K562 (cell line): ENCODE results near the gene IARS1. TPM values are rescaled to one million over a fixed set of nuclear protein-coding genes. Genes with fewer than 3 reads are reported as not detected.
A peak's percentile ranks its signal among the peaks of the same experiment; 100 is the strongest.

Experiments used
- BRD9 ChIP-seq: fragments of 450-650 bp; IDR thresholded peaks from 2 replicates; pipeline ENCODE4 v1.6.1; 2018; ENCODE audit warnings: low read depth; ENCODE audit not compliant: partially characterized antibody
- CBX8 ChIP-seq: fragments of 200-600 bp; sonication (generic); IDR thresholded peaks from 2 replicates; pipeline ENCODE4 v1.6.1; 2012; ENCODE audit warnings: borderline replicate concordance, mixed run types, low read depth, mild to moderate bottlenecking, moderate library complexity, mixed read lengths, low read length, control low read depth, inconsistent platforms; ENCODE audit not compliant: poor library complexity, severe bottlenecking; ENCODE audit errors: extremely low read depth
- CHD4 ChIP-seq: fragments of 200-600 bp; sonication (generic); IDR thresholded peaks from 3 replicates; pipeline ENCODE4 v1.6.1; 2012; ENCODE audit warnings: low read depth, mild to moderate bottlenecking, mixed read lengths, low read length, inconsistent platforms; ENCODE audit not compliant: insufficient read depth, insufficient replicate concordance, poor library complexity, severe bottlenecking
- ELF2 ChIP-seq: fragments of 250-450 bp; sonication (Bioruptor Pico); IDR thresholded peaks from 2 replicates; pipeline ENCODE4 v1.5.0; 2021; ENCODE audit warnings: mild to moderate bottlenecking
- ETS1 ChIP-seq: conservative IDR thresholded peaks from 2 replicates; pipeline ENCODE4 v1.6.1; 2011; ENCODE audit warnings: low read depth, mild to moderate bottlenecking, low read length; ENCODE audit not compliant: control insufficient read depth
- EZH2 ChIP-seq: IDR thresholded peaks from 2 replicates; pipeline ENCODE4 v1.6.1; 2012; ENCODE audit warnings: low read depth, mild to moderate bottlenecking, inconsistent platforms, low read length, borderline replicate concordance
- FOXJ2 ChIP-seq: fragments of 200-800 bp; sonication (Bioruptor generic); IDR thresholded peaks from 2 replicates; pipeline ENCODE4 v1.6.1; 2016; ENCODE audit warnings: missing genetic modification characterization, missing compliant biosample characterization
- FUS ChIP-seq: fragments of 200-400 bp; formaldehyde crosslinking; optimal IDR thresholded peaks from 2 replicates; pipeline ENCODE3; 2017; ENCODE audit warnings: low read depth, low read length
- KHSRP ChIP-seq: fragments of 450-650 bp; IDR thresholded peaks from 2 replicates; pipeline ENCODE4 v1.6.1; 2017
- MCM2 ChIP-seq: fragments of 450-650 bp; IDR thresholded peaks from 2 replicates; pipeline ENCODE4 v1.6.1; 2017; ENCODE audit warnings: low read depth, mild to moderate bottlenecking
- NUFIP1 ChIP-seq: fragments of 450-650 bp; IDR thresholded peaks from 2 replicates; pipeline ENCODE4 v1.6.1; 2018; ENCODE audit not compliant: partially characterized antibody
- PCBP1 ChIP-seq: fragments of 200-400 bp; formaldehyde crosslinking; IDR thresholded peaks from 2 replicates; pipeline ENCODE4 v1.6.1; 2018; ENCODE audit warnings: mild to moderate bottlenecking, low read depth, low read length; ENCODE audit not compliant: poor library complexity, severe bottlenecking
- PHTF2 ChIP-seq: fragments of 250-450 bp; sonication (Bioruptor Pico); IDR thresholded peaks from 2 replicates; pipeline ENCODE4 v1.5.0; 2021; ENCODE audit warnings: mild to moderate bottlenecking
- POLR2A ChIP-seq: fragments of 450-650 bp; conservative IDR thresholded peaks from 2 replicates; pipeline ENCODE4 v1.6.1; 2016
- POLR2AphosphoS5 ChIP-seq: IDR thresholded peaks from 2 replicates; pipeline ENCODE4 v1.6.1; 2011; ENCODE audit warnings: mild to moderate bottlenecking, low read depth, low read length, moderate library complexity; ENCODE audit not compliant: control insufficient read depth, insufficient read depth
- PTBP1 ChIP-seq: fragments of 200-400 bp; formaldehyde crosslinking; IDR thresholded peaks from 2 replicates; pipeline ENCODE4 v1.6.1; 2017; ENCODE audit warnings: low read depth, low read length
- PYGO2 ChIP-seq: fragments of 450-650 bp; IDR thresholded peaks from 2 replicates; pipeline ENCODE4 v1.6.1; 2016; ENCODE audit warnings: mild to moderate bottlenecking, missing genetic modification characterization, moderate library complexity, missing compliant biosample characterization
- RBM39 ChIP-seq: fragments of 200-400 bp; formaldehyde crosslinking; optimal IDR thresholded peaks from 2 replicates; pipeline ENCODE3; 2018; ENCODE audit warnings: low read depth, low read length
- SAP30 ChIP-seq: fragments of 200-600 bp; sonication (generic); IDR thresholded peaks from 2 replicates; pipeline ENCODE4 v1.6.1; 2012; ENCODE audit warnings: borderline replicate concordance, low read depth, mild to moderate bottlenecking, moderate library complexity, low read length, control low read depth, inconsistent platforms; ENCODE audit not compliant: insufficient read depth, poor library complexity, severe bottlenecking
- SIN3B ChIP-seq: fragments of 450-650 bp; IDR thresholded peaks from 2 replicates; pipeline ENCODE4 v1.6.1; 2017; ENCODE audit warnings: low read depth, mild to moderate bottlenecking, moderate library complexity
- STAT5B ChIP-seq: fragments of 250-450 bp; sonication (Bioruptor Pico); IDR thresholded peaks from 2 replicates; pipeline ENCODE4 v1.8.0; 2021; ENCODE audit warnings: mild to moderate bottlenecking, inconsistent platforms
- TAF15 ChIP-seq: fragments of 200-400 bp; formaldehyde crosslinking; IDR thresholded peaks from 2 replicates; pipeline ENCODE4 v1.6.1; 2017; ENCODE audit warnings: mild to moderate bottlenecking, low read depth, low read length, moderate library complexity
- TFAM ChIP-seq: fragments of 250-450 bp; sonication (Bioruptor Pico); conservative IDR thresholded peaks from 2 replicates; pipeline ENCODE4 v1.5.0; 2021; ENCODE audit warnings: mild to moderate bottlenecking, moderate library complexity
- ZBTB26 ChIP-seq: fragments of 450-650 bp; formaldehyde crosslinking; IDR thresholded peaks from 2 replicates; pipeline ENCODE4 v1.4.0; 2022; ENCODE audit warnings: missing genetic modification characterization
- ZNF277 ChIP-seq: fragments of 250-450 bp; sonication (Bioruptor Pico); IDR thresholded peaks from 2 replicates; pipeline ENCODE4 v1.8.0; 2022; ENCODE audit warnings: inconsistent platforms, mild to moderate bottlenecking, moderate library complexity, borderline replicate concordance
- ZNF347 ChIP-seq: fragments of 450-650 bp; formaldehyde crosslinking; IDR thresholded peaks from 2 replicates; pipeline ENCODE4 v1.4.0; 2020; ENCODE audit warnings: low read depth, mild to moderate bottlenecking, moderate library complexity
- ZNF507 ChIP-seq: conservative IDR thresholded peaks from 2 replicates; pipeline ENCODE4 v1.6.1; 2017; ENCODE audit warnings: missing genetic modification characterization, missing compliant biosample characterization
- ZNF583 ChIP-seq: fragments of 250-450 bp; sonication (Bioruptor Pico); IDR thresholded peaks from 2 replicates; pipeline ENCODE4 v1.4.0; 2020
- polyA plus RNA-seq, 8 experiments: library from polyadenylated mRNA; depleted of rRNA in 4 of 8; stranded (reverse) in 5 of 8; unstranded in 3 of 8; fragments of >200 nt; fragmentation: Nextera tagmentation in 2 of 8; fragmentation: Illumina TruSeq in 1 of 8; extraction: Ambion mirVana in 2 of 8; extraction: Trizol in 1 of 8; gene quantifications; 2 replicates each; pipeline versions ENCODE4 v1.2.1 to v1.2.3, GENCODE V29; 2011 to 2014; ENCODE audit warnings: inconsistent platforms in 1 of 8, missing spikeins in 1 of 8
- total RNA-seq, 7 experiments: library from RNA; depleted of rRNA in 6 of 7; stranded (reverse); fragments of >200 nt in 6 of 7; fragmentation: Illumina TruSeq in 2 of 7; extraction: Trizol in 2 of 7; gene quantifications; 2 replicates each; pipeline versions ENCODE4 v1.2.1 to v1.2.3, GENCODE V29; 2011 to 2021; ENCODE audit warnings: low replicate concordance in 1 of 7

The IARS1 gene
- total and polyA plus RNA-seq, 9 of the 15 experiments (the other 6 are each of a cell fraction or from before 2014, with no cell fraction given) = 119 to 371 (median 234) TPM

- TF ChIP-seq ETS1 (0 out of 2 replicates have a peak, but pooled peaks have one; percentile 64), EZH2 (no peak), POLR2A (peak; percentile 12; the same call in 1 of the 2 replicates), RBM39 (no peak), CHD4 (no peak), PHTF2 (no peak), MCM2 (no peak), PCBP1 (no peak), PYGO2 (no peak), ZNF347 (CRISPR knock-in tag) (no peak), TAF15 (no peak), SAP30 (peak; percentile 99), FOXJ2 (tag) (no peak), TFAM (CRISPR knock-in tag) (no peak), ZNF507 (no peak), POLR2AphosphoS5 (peak; percentile 19; the same call in 1 of the 2 replicates), KHSRP (no peak), SIN3B (no peak), NUFIP1 (no peak), ELF2 (CRISPR knock-in tag) (no peak), ZNF277 (no peak), ZBTB26 (no peak), ZNF583 (CRISPR knock-in tag) (no peak), STAT5B (no peak), BRD9 (no peak), PTBP1 (no peak), FUS (no peak), CBX8 (no peak)
Measured at GRCh38 chr9:92325991-92326500, 32.5 kb upstream of the IARS1 start (continued).
